ACC112 (cell line): ENCODE data around the gene MBNL2.

Source experiments
- H2AFZ ChIP-seq: fragments of 200-600 bp; sonication (generic); one replicate; pipeline ENCODE4 v1.6.0; 2017; ENCODE audit warnings: antibody characterized with exemption, low read length; ENCODE audit not compliant: unreplicated experiment
- H3K27ac ChIP-seq: fragments of 200-600 bp; sonication (generic); 2 replicates; pipeline ENCODE4 v1.5.1; 2014; ENCODE audit warnings: low read depth, mild to moderate bottlenecking, antibody characterized with exemption, low read length, moderate library complexity
- H3K27me3 ChIP-seq: fragments of 200-600 bp; sonication (generic); 2 replicates; pipeline ENCODE4 v1.6.1; 2014; ENCODE audit warnings: mild to moderate bottlenecking, antibody characterized with exemption, low read length, moderate library complexity, mixed read lengths; ENCODE audit not compliant: insufficient read depth
- H3K36me3 ChIP-seq: fragments of 200-600 bp; sonication (generic); 2 replicates; pipeline ENCODE4 v1.6.1; 2016; ENCODE audit warnings: mild to moderate bottlenecking, antibody characterized with exemption, low read length, moderate library complexity, mixed read lengths; ENCODE audit not compliant: insufficient read depth
- H3K4me1 ChIP-seq: fragments of 200-600 bp; sonication (generic); one replicate; pipeline ENCODE4 v1.6.1; 2016; ENCODE audit warnings: low read length, mixed read lengths; ENCODE audit not compliant: insufficient read depth, unreplicated experiment, control insufficient read depth
- H3K4me3 ChIP-seq: fragments of 200-600 bp; sonication (generic); 2 replicates; pipeline ENCODE4 v1.5.1; 2014; ENCODE audit warnings: mild to moderate bottlenecking, low read depth, low read length
- H3K79me2 ChIP-seq: fragments of 200-600 bp; sonication (generic); one replicate; pipeline ENCODE4 v1.6.0; 2016; ENCODE audit warnings: low read length; ENCODE audit not compliant: control insufficient read depth, unreplicated experiment, insufficient read depth

MBNL2 gene

GRCh38 chr13:97221989-97222700 lies at the start of gene MBNL2:
MBNL2 (plus strand) TSS chr13:97222333; CDS start chr13:97276236, 53,903 bp downstream.
- peaks cover 47% of the 10 kb centered on the region for H3K79me2 ChIP-seq
- peak within 1 kb of the TSS; percentile 26 for H2AFZ ChIP-seq
- peak within 1 kb of the TSS; percentile 97 for H3K27ac ChIP-seq
- no peaks in the 10 kb centered on the region for H3K27me3 ChIP-seq
- peaks cover 16% of the 10 kb centered on the region for H3K4me1 ChIP-seq
- no peaks in the 10 kb centered on the region for H3K36me3 ChIP-seq
- peak within 1 kb of the TSS; percentile 94 for H3K4me3 ChIP-seq

- H3K27me3 ChIP-seq, result peaks cover 43% of the 10 kb centered on the region
- no peaks in the 10 kb centered on the region for H3K36me3 ChIP-seq
- H3K27ac ChIP-seq, result no peak overlapping the region
- H3K79me2 ChIP-seq, result no peaks in the 10 kb centered on the region
- no peak overlapping the region for H2AFZ ChIP-seq
- H3K4me1 ChIP-seq, result no peaks in the 10 kb centered on the region
- no peak overlapping the region for H3K4me3 ChIP-seq
These were observed 47.5 kb upstream of the MBNL2 start for GRCh38 chr13:97174638-97175037.

- Histone ChIP-seq H3K79me2 (no peaks in the 10 kb centered on the region), H3K4me3 (no peak overlapping the region), H3K27ac (no peak overlapping the region), H3K36me3 (no peaks in the 10 kb centered on the region), H2AFZ (no peak overlapping the region), H3K27me3 (peaks cover 39% of the 10 kb centered on the region), H3K4me1 (no peaks in the 10 kb centered on the region)
These were observed 47.1 kb upstream of the MBNL2 start for GRCh38 chr13:97175041-97175440.

GRCh38 chr13:97179501-97179900 lies 42.6 kb upstream of the MBNL2 start:
- Histone ChIP-seq H3K36me3 (no peaks in the 10 kb centered on the region), H3K79me2 (no peaks in the 10 kb centered on the region), H2AFZ (no peak overlapping the region), H3K27ac (no peak overlapping the region), H3K4me1 (no peaks in the 10 kb centered on the region), H3K27me3 (peaks cover 33% of the 10 kb centered on the region), H3K4me3 (no peak overlapping the region)

GRCh38 chr13:97182111-97182890 lies 39.8 kb upstream of the MBNL2 start:
- H3K27me3 ChIP-seq, result peaks cover 19% of the 10 kb centered on the region
- H3K79me2 ChIP-seq, result no peaks in the 10 kb centered on the region
- no peaks in the 10 kb centered on the region for H3K36me3 ChIP-seq
- no peaks in the 10 kb centered on the region for H3K4me1 ChIP-seq
- no peak overlapping the region for H2AFZ ChIP-seq
- H3K27ac ChIP-seq, result no peak overlapping the region
- no peak overlapping the region for H3K4me3 ChIP-seq

- Histone ChIP-seq H3K4me1 (no peaks in the 10 kb centered on the region), H3K27ac (no peak overlapping the region), H3K4me3 (no peak overlapping the region), H3K36me3 (no peaks in the 10 kb centered on the region), H2AFZ (no peak overlapping the region), H3K79me2 (no peaks in the 10 kb centered on the region), H3K27me3 (peaks cover 19% of the 10 kb centered on the region)
These were observed 36.8 kb upstream of the MBNL2 start for GRCh38 chr13:97185291-97185690.

GRCh38 chr13:97185751-97186150 lies 36.4 kb upstream of the MBNL2 start:
- Histone ChIP-seq H3K36me3 (no peaks in the 10 kb centered on the region), H3K27me3 (peaks cover 19% of the 10 kb centered on the region), H2AFZ (no peak overlapping the region), H3K27ac (no peak overlapping the region), H3K4me1 (no peaks in the 10 kb centered on the region), H3K4me3 (no peak overlapping the region), H3K79me2 (no peaks in the 10 kb centered on the region)

- Histone ChIP-seq H3K4me3 (no peak overlapping the region), H3K27ac (no peak overlapping the region), H2AFZ (no peak overlapping the region), H3K79me2 (no peaks in the 10 kb centered on the region), H3K4me1 (no peaks in the 10 kb centered on the region), H3K27me3 (peaks cover 9% of the 10 kb centered on the region), H3K36me3 (no peaks in the 10 kb centered on the region)
These were observed 33.9 kb upstream of the MBNL2 start for GRCh38 chr13:97188207-97188606.

- no peaks in the 10 kb centered on the region for H3K79me2 ChIP-seq
- no peak overlapping the region for H2AFZ ChIP-seq
- H3K27me3 ChIP-seq, result 0 out of 2 replicates have a peak, but pooled peaks cover 1% of the 10 kb centered on the region
- H3K27ac ChIP-seq, result no peak overlapping the region
- peaks cover 9% of the 10 kb centered on the region for H3K4me1 ChIP-seq
- H3K36me3 ChIP-seq, result no peaks in the 10 kb centered on the region
- no peak overlapping the region for H3K4me3 ChIP-seq
These were observed 32.2 kb upstream of the MBNL2 start for GRCh38 chr13:97189928-97190327.

GRCh38 chr13:97191142-97191541 lies 31.0 kb upstream of the MBNL2 start:
- no peaks in the 10 kb centered on the region for H3K27me3 ChIP-seq
- H3K27ac ChIP-seq, result no peak overlapping the region
- peaks cover 9% of the 10 kb centered on the region for H3K4me1 ChIP-seq
- no peak overlapping the region for H3K4me3 ChIP-seq
- H3K79me2 ChIP-seq, result no peaks in the 10 kb centered on the region
- H2AFZ ChIP-seq, result no peak overlapping the region
- H3K36me3 ChIP-seq, result no peaks in the 10 kb centered on the region

GRCh38 chr13:97191615-97192014 lies 30.5 kb upstream of the MBNL2 start:
- Histone ChIP-seq H3K27me3 (no peaks in the 10 kb centered on the region), H3K79me2 (no peaks in the 10 kb centered on the region), H3K36me3 (no peaks in the 10 kb centered on the region), H3K4me1 (peaks cover 9% of the 10 kb centered on the region), H3K4me3 (no peak overlapping the region), H3K27ac (no peak overlapping the region), H2AFZ (no peak overlapping the region)
